GM10248 (cell line): ENCODE measurements around the gene ADCY10.

Experiments used
- CTCF ChIA-PET: fragments of 300-600 bp; sonication (Branson Sonifier 250); formaldehyde crosslinking; extraction: SDS; loops from one replicate; lab custom pipeline; 2021; ENCODE audit warnings: antibody characterized with exemption; lab: Yijun Ruan, JAX
- POLR2A ChIA-PET: fragments of 350-650 bp; sonication (Branson Sonifier 250); formaldehyde crosslinking; extraction: SDS; loops from one replicate; lab custom pipeline; 2020; ENCODE audit warnings: antibody characterized with exemption; lab: Yijun Ruan, JAX
- DNase-seq: peaks from one replicate; pipeline ENCODE4 v3.0.0; 2012; ENCODE audit errors: extremely low spot score
- TF ChIP-seq, protein P1 (sequence below): IDR thresholded peaks from 2 replicates; pipeline ENCODE4 v1.5.1; 2012; ENCODE audit warnings: mild to moderate bottlenecking, low read depth; ENCODE audit errors: extremely low read depth, missing control alignments, control extremely low read depth

Gene ADCY10

GRCh38 chr1:167826127-167826526, 87.8 kb downstream of the ADCY10 start:
- no peak for DNase-seq
- CTCF ChIA-PET, result no interaction called here
- TF ChIP-seq, protein P1, sequence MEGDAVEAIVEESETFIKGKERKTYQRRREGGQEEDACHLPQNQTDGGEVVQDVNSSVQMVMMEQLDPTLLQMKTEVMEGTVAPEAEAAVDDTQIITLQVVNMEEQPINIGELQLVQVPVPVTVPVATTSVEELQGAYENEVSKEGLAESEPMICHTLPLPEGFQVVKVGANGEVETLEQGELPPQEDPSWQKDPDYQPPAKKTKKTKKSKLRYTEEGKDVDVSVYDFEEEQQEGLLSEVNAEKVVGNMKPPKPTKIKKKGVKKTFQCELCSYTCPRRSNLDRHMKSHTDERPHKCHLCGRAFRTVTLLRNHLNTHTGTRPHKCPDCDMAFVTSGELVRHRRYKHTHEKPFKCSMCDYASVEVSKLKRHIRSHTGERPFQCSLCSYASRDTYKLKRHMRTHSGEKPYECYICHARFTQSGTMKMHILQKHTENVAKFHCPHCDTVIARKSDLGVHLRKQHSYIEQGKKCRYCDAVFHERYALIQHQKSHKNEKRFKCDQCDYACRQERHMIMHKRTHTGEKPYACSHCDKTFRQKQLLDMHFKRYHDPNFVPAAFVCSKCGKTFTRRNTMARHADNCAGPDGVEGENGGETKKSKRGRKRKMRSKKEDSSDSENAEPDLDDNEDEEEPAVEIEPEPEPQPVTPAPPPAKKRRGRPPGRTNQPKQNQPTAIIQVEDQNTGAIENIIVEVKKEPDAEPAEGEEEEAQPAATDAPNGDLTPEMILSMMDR, result no peak
- POLR2A ChIA-PET, result no interaction called here

DNA sequence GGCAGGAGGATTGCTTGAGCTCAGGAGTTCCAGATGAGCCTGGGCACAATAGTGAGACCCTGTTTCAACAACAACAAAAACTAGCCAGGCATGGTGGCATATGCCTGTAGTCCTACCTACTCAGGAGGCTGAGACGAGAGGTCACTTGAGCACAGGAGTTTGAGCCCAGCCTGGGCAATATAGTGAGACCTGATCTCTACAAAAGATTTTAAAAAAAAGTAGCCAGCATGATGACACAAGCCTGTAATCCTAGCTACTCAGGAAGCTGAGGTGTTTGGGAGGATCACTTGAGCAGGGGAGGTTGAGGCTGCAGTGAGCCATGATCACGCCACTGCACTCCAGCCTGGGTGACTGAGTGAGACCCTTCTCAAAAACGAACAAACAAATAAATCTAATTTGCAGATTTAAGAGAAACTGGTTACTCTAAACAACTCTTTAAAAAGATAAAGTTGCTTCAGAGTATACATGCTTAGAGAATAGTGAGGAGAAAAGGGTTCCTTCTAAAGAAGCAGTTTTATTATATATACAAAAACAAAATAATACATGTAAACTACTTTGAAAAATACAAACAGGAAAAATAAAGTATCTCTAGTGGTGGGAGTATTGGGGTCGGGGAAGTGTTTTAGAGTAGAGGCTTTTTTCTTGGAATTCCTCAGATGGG, 88.4 kb downstream of the ADCY10 start:
- CTCF ChIA-PET, result interaction anchor here (1.2 kb wide), 1 partner anchor 9 kb away, joined by 3 read pairs; no protein-coding TSS in a partner anchor
- TF ChIP-seq, protein P1, result no peak
- POLR2A ChIA-PET, result no interaction called here

DNA sequence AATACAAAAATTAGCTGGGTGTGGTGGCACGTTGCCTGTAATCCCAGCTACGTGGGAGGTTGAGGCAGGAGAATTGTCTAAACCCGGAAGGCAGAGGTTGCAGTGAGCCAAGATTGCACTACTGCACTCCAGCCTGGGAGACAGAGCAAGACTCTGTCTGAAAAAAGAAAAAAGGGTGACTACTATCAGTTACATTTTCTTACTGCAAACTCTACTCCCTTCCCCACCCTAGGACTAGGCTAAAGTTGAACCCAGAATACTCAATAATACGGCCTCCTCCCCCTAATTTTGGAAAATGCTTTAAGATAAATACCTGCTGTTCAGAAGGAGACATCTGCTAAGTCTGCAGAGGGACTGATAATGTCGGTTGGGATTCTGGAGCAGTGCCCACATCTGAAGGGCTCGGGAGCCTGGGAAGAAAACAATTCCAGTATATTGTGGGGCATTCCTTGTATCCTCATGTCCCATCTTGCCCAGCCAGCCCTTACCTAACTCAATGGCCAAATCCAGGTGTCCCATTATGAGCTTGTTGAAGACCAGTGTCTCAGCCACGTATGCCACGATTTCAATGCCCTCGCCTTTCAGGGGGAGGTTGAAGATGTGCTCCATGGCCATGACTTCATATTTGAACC, 89.7 kb downstream of the ADCY10 start:
- no peak for DNase-seq
- ChIA-PET POLR2A (no interaction called here), CTCF (interaction anchor here (1.2 kb wide), 1 partner anchor 10 kb away, joined by 3 read pairs; no protein-coding TSS in a partner anchor)
- TF ChIP-seq, protein P1, result no peak

More for the DNA sequence above, 88.4 kb downstream of the ADCY10 start:
- DNase-seq, result no peak

DNA sequence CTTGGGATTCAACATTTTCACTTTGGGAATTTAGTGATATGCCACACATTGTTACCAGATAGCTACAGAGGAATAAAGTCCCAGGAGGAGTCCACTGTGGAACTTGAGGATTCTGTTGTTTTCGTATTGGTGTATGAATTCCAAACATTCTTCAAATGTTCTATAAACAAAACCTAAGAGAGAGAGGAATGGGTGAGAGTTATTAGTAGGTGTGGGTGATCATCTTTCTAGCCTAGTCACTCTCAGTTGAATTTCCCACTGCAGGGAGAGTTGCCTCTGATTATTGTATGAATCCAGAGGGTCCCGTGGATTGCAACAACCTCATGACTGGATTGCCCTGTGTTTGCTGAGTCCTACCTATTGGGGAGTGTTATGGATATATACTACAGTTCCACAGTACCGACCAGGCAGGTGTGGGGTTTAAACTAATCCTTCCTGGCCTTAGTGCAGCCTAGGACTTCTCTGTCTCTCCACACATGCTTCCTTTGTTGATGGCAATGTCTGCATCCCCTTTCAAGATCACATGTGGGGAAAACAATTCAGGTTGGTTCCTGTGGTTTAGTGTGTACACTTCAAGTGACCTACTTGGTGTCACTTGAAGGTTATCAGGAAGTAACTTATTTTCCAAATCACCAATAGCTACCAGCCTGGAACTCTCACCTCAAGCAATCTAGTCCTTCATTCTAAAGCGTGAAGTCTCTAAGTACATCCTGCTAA, 91.8 kb downstream of the ADCY10 start:
- DNase-seq, result no peak
- ChIA-PET CTCF (interaction anchor here (0.7 to 0.8 kb wide), 2 partner anchors 239 to 260 kb away, joined by 3 read pairs; no protein-coding TSS in a partner anchor), POLR2A (no interaction called here)
- TF ChIP-seq, protein P1, result no peak

DNA sequence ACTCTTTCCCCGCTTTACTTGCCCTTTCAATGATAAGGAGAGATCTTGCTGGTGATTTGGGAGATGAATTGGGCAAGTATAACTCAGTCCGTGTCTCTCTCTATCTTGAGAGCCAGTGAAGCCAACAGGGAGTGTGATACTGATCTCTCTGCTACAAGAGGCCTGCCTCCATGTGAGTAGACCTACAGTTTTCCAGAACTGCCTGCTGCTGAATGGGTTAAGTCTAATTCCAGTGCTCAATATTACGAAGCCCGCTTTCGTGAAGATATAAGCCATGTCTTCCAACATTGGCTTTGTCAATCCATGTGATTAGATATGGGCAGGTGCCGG, 92.6 kb downstream of the ADCY10 start:
- CTCF ChIA-PET, result no interaction called here
- TF ChIP-seq, protein P1, result no peak
- no peak for DNase-seq
- POLR2A ChIA-PET, result no interaction called here

- TF ChIP-seq, protein P1, result no peak
- no peak for DNase-seq
- ChIA-PET CTCF (no interaction called here), POLR2A (no interaction called here)
Observed at GRCh38 chr1:167820684-167821355, 93.1 kb downstream of the ADCY10 start.
